Measurements from ENCODE around the gene GOSR2. TPM values are rescaled to one million over a fixed set of nuclear protein-coding genes. Genes with fewer than 3 reads are reported as not detected.

Gene GOSR2
- total and polyA plus RNA-seq, 9 of the 15 experiments (the other 6 are each of a cell fraction or from before 2014, with no cell fraction given) = 32.7 to 96.3 (median 48.9) TPM

DNA sequence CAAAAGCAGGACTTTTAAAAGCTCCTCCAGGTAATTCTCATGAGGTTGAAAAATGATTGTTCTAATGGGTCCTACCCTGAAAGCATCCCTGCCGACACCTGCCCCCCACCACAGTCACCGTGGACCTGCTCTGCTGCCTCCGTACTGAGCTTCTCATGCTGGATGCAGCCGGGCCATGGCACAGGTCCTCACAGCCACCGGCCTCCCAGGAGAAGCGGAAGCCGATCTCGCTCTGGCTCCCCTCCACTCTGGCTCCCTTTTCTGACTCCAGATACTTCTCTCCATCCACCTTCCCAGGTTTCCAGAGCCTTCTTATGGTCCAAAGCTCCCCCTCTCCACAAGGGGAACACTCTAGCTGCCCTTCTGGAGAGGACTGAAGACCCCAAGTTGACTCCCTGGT, 45.9 kb downstream of the GOSR2 start (continued):
- TF ChIP-seq TAL1 (IDR thresholded peaks at IDR 0.05) (no peak), FOXK1 (CRISPR knock-in tag; IDR thresholded peaks at IDR 0.05; ENCODE audit: borderline replicate concordance) (no peak), CREBBP (IDR thresholded peaks at IDR 0.05; ENCODE audit: low read depth, low read length) (no peak), BRD4 (IDR thresholded peaks at IDR 0.05) (no peak)
- TF ChIP-seq, protein P1, sequence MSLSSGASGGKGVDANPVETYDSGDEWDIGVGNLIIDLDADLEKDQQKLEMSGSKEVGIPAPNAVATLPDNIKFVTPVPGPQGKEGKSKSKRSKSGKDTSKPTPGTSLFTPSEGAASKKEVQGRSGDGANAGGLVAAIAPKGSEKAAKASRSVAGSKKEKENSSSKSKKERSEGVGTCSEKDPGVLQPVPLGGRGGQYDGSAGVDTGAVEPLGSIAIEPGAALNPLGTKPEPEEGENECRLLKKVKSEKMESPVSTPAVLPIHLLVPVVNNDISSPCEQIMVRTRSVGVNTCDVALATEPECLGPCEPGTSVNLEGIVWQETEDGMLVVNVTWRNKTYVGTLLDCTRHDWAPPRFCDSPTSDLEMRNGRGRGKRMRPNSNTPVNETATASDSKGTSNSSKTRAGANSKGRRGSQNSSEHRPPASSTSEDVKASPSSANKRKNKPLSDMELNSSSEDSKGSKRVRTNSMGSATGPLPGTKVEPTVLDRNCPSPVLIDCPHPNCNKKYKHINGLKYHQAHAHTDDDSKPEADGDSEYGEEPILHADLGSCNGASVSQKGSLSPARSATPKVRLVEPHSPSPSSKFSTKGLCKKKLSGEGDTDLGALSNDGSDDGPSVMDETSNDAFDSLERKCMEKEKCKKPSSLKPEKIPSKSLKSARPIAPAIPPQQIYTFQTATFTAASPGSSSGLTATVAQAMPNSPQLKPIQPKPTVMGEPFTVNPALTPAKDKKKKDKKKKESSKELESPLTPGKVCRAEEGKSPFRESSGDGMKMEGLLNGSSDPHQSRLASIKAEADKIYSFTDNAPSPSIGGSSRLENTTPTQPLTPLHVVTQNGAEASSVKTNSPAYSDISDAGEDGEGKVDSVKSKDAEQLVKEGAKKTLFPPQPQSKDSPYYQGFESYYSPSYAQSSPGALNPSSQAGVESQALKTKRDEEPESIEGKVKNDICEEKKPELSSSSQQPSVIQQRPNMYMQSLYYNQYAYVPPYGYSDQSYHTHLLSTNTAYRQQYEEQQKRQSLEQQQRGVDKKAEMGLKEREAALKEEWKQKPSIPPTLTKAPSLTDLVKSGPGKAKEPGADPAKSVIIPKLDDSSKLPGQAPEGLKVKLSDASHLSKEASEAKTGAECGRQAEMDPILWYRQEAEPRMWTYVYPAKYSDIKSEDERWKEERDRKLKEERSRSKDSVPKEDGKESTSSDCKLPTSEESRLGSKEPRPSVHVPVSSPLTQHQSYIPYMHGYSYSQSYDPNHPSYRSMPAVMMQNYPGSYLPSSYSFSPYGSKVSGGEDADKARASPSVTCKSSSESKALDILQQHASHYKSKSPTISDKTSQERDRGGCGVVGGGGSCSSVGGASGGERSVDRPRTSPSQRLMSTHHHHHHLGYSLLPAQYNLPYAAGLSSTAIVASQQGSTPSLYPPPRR (CRISPR knock-in tag; IDR thresholded peaks at IDR 0.05; ENCODE audit: borderline replicate concordance) = no peak

- in situ Hi-C loops (cut with MboI) (no loop called here), intact Hi-C loops (cut with micrococcal nuclease) (no loop called here)
- no peak for DNase-seq (ENCODE audit: extremely low read depth in 1 of 4, low spot score in 3 of 4)
- FAIRE-seq = no peak
- H3K4me2 ChIP-seq (ENCODE audit: insufficient read depth, low read length) = no peak overlapping the region
- ChIA-PET CTCF (ENCODE audit: low intra/inter-chr PET ratio) (no interaction called here), POLR2A (interaction anchor here (0.6 to 2.2 kb wide), 3 partner anchors 12 to 39 kb away, joined by 3 to 7 read pairs (median 3); no protein-coding TSS in a partner anchor)
- H3K4me1 ChIP-seq (replicated peaks in 1 of 2; ENCODE audit: control insufficient read depth in 2 of 2, insufficient read depth in 2 of 2, low read length in 2 of 2) = peaks cover 3 to 5% of the 10 kb centered on the region in 2 experiments; a peak in 3 of 5 replicates
- no peaks in the 10 kb centered on the region for H3K79me2 ChIP-seq (ENCODE audit: control insufficient read depth, insufficient read depth, low read length)
- TF ChIP-seq PHF8 (IDR thresholded peaks at IDR 0.05; ENCODE audit: borderline replicate concordance, low read length) = no peak
- no peak for TF ChIP-seq MECOM (CRISPR knock-in tag; IDR thresholded peaks at IDR 0.05)
- TF ChIP-seq RBM34 (IDR thresholded peaks at IDR 0.05; ENCODE audit: borderline replicate concordance, insufficient read depth, low read length) = no peak
- TF ChIP-seq ZNF184 (CRISPR knock-in tag; IDR thresholded peaks at IDR 0.05) = no peak
- no peak for TF ChIP-seq CHD4 (IDR thresholded peaks at IDR 0.05; ENCODE audit: insufficient read depth, insufficient replicate concordance, low read depth, low read length, poor library complexity, severe bottlenecking)
- no peak for TF ChIP-seq TCF3 (CRISPR knock-in tag; IDR thresholded peaks at IDR 0.05)
- TF ChIP-seq ZNF830 (CRISPR knock-in tag; IDR thresholded peaks at IDR 0.05) = no peak
- no peak for TF ChIP-seq PYGO2 (tag; IDR thresholded peaks at IDR 0.05)
- no peak for TF ChIP-seq LARP7 (IDR thresholded peaks at IDR 0.05)
- no peak for TF ChIP-seq ZNF449 (CRISPR knock-in tag; IDR thresholded peaks at IDR 0.05)
- ATAC-seq = no peak
- no peak overlapping the region for H3K4me3 ChIP-seq
- no TSS peak for BruUV-seq (replicated peaks)
- WGBS (ENCODE audit: insufficient coverage, low coverage, missing lambda C conversion rate) = 5% methylated on average over 7 of the region's 10 CpGs
- no peaks in the 10 kb centered on the region for H3K36me3 ChIP-seq (ENCODE audit: control insufficient read depth, insufficient read depth, low read length)
- H3K27me3 ChIP-seq (ENCODE audit: control insufficient read depth in 2 of 2, insufficient read depth in 2 of 2, low read length in 2 of 2) = peaks cover 48 to 71% of the 10 kb centered on the region in 2 experiments; a peak in 4 of 5 replicates
- H3K9me1 ChIP-seq (ENCODE audit: control insufficient read depth, insufficient read depth, low read length) = no peaks in the 10 kb centered on the region
- peaks cover 10% of the 10 kb centered on the region; the same call in 1 of the 2 replicates for H4K20me1 ChIP-seq (replicated peaks; ENCODE audit: control insufficient read depth, insufficient read depth, low read length)
- H2AFZ ChIP-seq (ENCODE audit: low read depth, low read length) = no peak overlapping the region
- H3K9ac ChIP-seq (ENCODE audit: insufficient read depth in 1 of 2, low read depth in 2 of 2, low read length in 2 of 2) = 0 out of 4 replicates have a peak overlapping the region, but pooled peaks of 1 of the 2 experiments have one; percentile 9
- H3K9me3 ChIP-seq (replicated peaks; ENCODE audit: control insufficient read depth, insufficient read depth, low read depth, low read length) = no peaks in the 10 kb centered on the region
- no peak overlapping the region for H3K27ac ChIP-seq (ENCODE audit: extremely low read depth, low read depth, low read length)
Observed at GRCh38 chr17:46971647-46972300, 48.8 kb downstream of the GOSR2 start.
